Occipital lobe (tissue), 2 donors: ENCODE data around the gene FLVCR2. TPM values are rescaled to one million over a fixed set of nuclear protein-coding genes. Genes with fewer than 3 reads are reported as not detected.

Source experiments
- DNase-seq: peaks from one replicate; lab custom pipeline; 2025; lab: John Stamatoyannopoulos, UW
- total RNA-seq: library from RNA; depleted of rRNA; stranded (reverse); fragments of >200 nt; gene quantifications from one replicate; pipeline ENCODE4 v1.2.3, GENCODE V29; 2014

Gene FLVCR2
- total RNA-seq, 1 donor from 2014 or later: 2.5 TPM

GRCh38 chr14:75554482-75554881 is 23.9 kb upstream of the FLVCR2 start:
- no peak for DNase-seq

GRCh38 chr14:75558440-75558839 is 20.0 kb upstream of the FLVCR2 start:
- no peak for DNase-seq

GRCh38 chr14:75559045-75559444 is 19.4 kb upstream of the FLVCR2 start:
- no peak for DNase-seq

DNA sequence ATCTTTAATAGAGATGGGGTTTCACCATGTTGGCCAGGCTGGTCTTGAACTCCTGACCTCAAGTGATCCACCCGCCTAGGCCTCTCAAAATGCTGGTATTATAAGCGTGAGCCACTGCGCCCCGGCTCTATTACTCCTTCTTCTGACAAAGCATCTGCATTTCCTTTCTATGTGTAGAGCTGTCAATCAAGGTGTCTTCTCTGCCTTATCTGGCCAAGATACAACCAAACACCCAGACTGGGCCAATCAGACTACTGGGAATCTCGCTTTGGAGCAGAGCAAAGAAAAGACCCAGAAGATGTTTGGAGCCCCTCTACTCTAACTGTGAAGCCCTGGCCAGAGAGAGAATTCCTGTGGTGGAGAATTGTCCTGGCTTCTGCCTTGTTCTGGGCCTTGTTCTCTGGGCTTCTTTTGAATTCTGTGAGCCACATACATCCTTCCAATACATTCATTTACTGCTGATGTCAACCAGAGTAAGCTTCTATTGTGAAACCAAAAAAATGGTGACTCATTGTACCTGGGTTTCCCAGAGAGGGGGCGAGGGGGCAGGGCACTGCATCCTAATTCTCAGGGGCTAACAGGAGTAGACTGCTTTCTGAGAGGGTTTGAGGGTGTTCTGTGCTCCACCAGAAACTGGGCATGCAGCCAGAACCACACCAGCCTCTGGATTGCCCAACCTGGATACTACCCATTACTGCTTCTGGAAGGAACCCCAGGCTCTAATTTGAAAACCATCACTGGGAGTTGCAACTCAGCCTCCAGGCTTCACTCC is 18.8 kb upstream of the FLVCR2 start:
- no peak for DNase-seq

DNA sequence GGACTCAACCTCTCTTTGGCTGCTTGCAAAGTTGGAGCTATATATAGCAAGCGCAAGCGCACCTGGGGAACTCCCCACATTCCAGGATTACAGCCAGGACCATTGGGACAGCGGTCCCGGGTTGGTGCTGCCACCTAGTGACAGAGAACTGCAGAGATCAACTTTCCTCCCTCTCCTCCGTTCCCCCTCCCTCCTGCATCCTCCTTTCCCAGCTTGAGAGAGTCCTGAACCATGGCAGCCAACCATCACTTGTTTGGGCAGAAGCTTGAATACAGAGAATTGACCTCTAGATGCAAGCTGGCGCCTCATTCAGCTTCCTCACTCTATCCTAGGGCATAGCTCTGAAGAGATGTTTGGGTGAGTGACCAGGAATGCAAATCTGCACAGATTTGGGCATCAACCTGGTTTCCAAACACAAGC is 17.4 kb upstream of the FLVCR2 start:
- no peak for DNase-seq

GRCh38 chr14:75562089-75562488 is 16.3 kb upstream of the FLVCR2 start:
- DNase-seq: no peak

DNA sequence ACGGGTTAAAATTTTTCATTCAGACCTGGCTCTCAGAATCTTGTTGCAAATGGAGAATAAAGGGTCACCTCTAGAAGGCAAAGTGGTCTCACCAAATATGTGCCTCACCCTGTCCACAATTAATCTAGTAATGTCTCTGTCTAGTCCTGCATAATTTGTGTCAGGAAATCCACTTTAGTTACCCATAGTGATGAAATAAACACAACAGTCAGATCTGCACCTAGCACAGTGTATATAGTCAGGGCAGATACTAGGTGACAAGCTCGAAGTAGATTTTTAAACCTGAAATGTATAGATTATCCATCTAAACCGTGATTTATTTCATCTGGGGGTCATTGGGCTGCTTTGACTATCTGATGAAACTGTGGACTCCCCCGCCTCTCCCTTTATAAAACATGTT is 15.9 kb upstream of the FLVCR2 start:
- DNase-seq: no peak

DNA sequence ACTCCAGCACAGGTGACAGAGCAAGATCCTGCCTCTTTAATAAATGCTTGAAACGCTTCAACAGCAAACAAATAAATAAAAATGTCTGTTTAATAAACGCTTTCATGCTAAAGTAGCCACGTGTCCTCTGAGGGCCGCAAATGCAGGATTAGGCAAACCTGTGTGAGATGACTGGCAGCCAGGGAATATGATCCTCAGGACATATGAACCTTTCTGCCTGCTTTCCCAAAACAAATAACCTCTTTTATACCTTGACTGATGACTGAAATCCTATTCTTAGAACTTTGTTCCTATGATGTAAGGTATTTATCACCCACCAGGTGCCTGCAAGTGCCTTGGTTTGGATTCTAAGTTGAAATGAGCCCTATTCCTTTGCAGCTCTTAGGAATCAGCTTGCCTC is 14.5 kb upstream of the FLVCR2 start:
- no peak for DNase-seq

DNA sequence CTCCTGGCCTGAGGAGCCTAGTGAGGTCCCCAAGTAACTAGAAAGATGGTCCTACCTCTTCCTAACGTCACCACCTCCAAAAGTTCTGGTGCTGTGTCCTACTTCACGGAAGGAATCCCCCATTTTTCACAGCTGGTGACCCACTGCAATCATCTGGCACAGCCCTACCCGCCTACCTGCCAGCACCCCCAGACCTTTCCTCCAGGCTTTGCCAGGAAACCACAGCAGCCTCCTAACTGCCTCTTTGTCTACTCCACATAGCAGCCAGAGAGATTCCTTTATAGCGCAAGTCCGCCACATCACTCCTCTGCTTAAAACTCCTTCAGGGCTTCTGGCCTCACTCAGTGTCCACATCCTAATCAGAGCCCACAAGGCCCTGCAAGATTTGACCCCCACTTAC is 13.4 kb upstream of the FLVCR2 start:
- DNase-seq: no peak

DNA sequence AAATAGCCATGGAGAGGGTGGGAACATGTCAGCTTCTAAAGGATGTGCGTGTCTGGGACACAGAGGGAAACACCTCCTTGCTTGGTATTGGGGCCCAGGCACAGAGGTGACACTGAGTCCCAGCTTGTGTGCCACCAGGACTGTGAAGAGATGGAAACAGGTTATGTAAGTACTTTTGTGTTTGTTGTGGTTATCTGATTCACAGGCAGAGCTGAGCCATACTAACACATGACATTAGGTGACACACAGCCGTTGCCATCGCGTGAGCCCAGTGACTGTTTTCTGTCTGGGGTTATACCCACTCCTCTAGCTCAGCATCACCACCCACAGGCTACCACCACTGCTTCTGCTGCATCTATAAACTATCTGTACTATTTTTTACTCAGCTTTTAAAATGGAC is 12.1 kb upstream of the FLVCR2 start:
- DNase-seq: no peak

- no peak for DNase-seq
These were observed 11.7 kb upstream of the FLVCR2 start for GRCh38 chr14:75566752-75567151.

DNA sequence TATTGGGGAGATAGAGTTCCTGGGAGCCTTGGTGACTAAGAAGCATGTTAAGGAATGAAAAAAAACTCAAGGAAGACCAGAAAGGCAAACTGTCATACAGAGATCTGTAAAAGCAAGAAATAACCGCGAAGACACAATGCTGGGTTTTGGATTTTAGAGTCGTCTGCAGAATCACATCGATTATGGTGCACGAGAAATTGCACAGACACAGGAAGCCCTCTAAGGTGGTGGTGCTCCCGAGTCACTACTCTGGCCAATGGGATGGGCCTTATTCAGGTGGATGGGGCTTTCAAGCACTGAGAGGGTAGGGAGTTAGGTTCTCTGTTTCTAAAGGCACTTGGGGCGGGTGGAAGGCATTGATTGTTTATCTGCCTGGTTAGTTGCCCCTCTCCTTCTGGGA is 10.3 kb upstream of the FLVCR2 start:
- DNase-seq: no peak

DNA sequence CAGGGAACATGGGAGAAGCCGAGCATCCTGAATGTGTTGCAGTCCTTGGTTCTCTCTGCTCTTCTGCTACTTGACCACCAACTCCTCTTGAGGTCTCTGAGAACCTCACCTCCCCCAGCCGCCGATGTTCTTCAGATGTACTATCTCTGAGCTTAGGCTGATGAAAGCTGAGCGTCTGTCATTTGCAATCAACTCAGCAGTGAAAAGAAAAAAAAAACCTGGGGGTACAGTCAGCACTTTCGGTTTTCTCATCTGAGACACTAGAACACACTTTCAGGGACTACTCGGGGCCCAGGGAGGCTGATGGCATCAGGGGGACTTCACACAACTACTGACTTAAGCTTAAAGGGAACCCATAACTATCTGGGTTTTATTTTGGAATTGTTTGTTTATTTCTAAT is 9.6 kb upstream of the FLVCR2 start:
- DNase-seq: no peak

GRCh38 chr14:75570797-75571196 is 7.6 kb upstream of the FLVCR2 start:
- no peak for DNase-seq

- DNase-seq: no peak
These were observed 6.3 kb upstream of the FLVCR2 start for GRCh38 chr14:75572104-75572503.

GRCh38 chr14:75577090-75577489 is 1.3 kb upstream of the FLVCR2 start:
- no peak for DNase-seq

DNA sequence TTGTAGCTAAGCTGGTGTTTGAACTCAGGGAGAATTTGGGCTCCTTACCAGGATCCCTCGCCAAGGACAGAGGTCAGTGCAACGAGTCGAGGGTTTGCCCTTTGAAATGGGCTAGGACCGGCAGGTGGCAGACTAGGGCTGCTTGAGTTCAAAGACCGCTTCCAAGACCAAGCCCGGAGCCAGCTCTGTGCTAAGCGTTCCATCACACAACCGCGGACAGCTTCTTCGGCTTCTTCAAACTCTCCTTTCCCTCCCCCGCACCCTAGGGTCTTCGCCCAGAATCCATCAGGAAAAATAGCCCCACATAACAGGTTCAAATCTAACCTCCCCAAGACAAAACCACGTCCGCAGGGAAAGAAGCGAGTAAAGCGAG is 705 bp upstream of the FLVCR2 start:
- peak; percentile 40 for DNase-seq

- DNase-seq: no peak
These were observed 442 bp downstream of the FLVCR2 start for GRCh38 chr14:75578786-75579337.

DNA sequence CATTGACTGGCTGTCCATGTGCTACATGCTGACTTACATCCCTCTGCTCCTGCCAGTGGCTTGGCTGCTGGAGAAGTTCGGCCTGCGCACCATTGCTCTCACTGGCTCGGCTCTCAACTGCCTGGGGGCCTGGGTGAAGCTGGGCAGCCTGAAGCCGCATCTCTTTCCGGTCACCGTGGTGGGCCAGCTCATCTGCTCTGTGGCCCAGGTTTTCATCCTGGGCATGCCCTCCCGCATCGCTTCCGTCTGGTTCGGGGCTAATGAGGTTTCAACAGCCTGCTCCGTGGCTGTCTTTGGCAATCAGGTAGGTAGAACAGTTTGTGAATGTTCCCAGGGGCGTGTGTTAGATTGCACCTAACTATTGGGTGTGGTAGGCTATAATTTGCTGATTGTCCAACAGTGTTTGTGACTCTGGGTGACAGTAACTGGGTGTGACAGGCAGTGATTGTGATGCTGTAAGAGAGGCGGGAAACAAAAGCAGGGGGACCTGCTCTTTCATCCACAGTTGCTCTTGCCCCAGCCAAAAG is 981 bp downstream of the FLVCR2 start:
- DNase-seq: no peak

DNA sequence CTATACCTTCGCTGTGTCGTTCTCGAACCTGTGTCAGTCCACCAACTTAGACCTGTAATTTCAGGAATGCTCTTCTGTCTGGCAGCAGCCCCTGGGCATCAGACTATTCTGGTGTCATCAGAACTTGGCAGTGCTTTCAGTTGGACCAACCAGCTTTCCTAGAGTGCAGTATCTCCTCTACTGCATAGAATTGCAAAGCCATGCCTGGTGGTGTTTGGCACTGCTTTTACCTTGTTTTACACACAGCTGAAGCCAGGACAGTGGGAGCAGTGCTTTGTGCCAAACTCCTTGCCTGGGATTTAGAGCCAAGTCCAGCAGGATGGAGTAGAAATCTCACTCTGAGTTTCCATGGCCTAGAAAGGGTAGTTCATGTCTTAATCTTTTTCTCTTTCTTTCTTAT is 1.5 kb downstream of the FLVCR2 start:
- DNase-seq: no peak

DNA sequence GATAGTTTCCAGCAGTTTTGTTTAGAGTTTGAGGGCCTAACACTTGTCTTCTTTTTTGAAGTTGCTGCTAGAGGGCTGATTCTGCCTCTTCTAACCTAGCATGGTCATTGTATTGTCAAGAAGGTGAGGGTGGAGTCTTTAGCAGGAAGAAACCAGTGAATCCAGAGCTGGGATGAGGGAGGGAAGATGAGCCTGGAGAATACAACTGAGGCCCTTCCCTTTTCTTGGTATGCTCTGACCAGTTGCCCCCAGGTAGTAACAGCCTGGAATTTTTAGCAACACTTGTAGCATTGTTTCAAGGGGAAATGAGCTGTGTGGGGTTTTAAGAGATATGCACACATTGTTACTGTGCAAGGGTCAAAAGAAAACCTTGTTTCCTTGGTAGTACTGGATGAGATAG is 9.0 kb downstream of the FLVCR2 start:
- DNase-seq: no peak

DNA sequence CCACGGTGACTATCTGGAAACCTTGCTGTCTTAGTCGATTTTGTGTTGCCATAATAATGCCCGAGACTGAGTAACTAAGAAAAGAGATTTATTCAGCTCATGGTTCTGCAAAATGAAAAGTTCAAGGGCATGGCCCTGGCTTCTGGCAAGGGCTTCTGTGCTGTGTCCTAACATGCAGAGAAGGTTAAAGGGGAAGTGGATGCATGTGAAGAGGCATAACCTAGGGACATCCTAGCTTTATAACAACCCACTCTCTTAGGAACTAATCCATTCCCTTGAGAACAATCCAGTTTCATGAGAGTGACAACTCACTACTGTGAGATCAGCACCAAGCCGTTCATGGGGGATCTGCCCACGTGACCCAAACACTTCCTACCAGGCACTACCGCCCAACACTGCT is 11.5 kb downstream of the FLVCR2 start:
- DNase-seq: no peak

GRCh38 chr14:75591331-75591946 is 13.0 kb downstream of the FLVCR2 start:
- DNase-seq: no peak
